MV-4-11 (cell line): Measurements from ENCODE around the gene KRT74.

Experiments
- DNase-seq: peaks from one replicate; lab custom pipeline; 2025; lab: John Stamatoyannopoulos, UW

KRT74 gene

DNA sequence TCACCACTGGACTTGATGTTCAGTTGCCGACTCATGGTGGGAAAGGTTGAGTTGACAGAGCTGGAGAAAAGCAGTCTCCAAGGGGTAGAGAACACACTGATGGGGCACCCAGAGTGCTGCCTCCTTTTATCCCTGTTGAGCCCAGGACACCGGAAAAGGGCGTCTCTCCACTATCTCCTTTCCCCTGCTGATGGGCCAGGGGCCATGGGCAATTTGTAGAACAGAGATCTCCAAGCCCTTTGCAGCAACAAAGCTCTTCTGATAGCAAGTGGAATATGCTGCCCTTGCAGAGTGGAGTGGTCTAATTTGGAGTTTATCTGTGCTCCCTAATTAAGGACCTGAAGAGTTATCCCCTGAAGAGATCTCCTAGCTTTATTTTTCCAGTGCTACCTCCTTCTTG is at the start of gene KRT74:
KRT74 (minus strand) TSS at position 101 of the 400 bp plus-strand sequence; CDS start at position 35, 66 bp downstream.
- no peak for DNase-seq

DNA sequence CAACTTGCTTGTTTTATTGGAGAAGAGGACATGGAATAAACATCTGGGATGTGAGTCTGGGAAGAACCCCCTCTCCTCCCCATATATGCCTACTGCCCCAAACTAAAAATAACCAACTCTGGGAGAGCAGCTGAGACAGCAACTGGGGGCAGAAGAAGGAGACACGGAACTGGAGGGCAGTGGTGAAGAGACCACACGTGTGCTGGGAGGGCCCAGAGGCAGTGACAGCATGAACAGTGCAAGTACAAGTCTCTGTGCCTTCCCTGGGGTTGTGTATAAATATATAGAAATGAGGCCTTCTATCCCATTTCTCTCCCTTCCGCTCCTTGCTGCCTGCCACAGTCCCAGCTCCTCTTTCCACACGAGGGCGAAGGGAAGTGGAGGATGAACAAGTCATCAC is 48.7 kb upstream of the KRT74 start:
- DNase-seq, result no peak

DNA sequence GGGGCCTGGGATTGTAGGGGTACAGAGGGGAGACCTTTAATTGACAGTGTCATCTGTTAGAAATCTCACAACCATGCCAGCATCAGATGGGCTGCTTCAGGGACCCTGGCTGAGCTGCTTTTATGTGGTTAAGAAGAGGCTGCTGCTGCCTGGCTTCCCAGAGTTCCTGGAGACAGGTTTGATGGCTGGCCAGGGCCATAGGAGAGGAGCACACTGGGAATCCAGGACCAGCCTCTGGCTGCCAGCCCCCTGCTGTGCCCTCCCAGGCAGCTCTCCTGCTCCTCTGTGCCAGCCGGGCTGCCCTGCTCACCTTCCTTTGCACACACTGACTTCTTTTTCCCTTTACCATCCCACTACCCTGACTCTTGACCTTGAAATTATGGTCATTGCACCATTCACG is 45.2 kb upstream of the KRT74 start:
- no peak for DNase-seq

- DNase-seq, result no peak
These were observed 44.6 kb upstream of the KRT74 start, which contains the start of gene KRT73 for GRCh38 chr12:52618216-52618615. Gene KRT73 (minus strand): TSS chr12:52618559. CDS start chr12:52618524, 35 bp downstream.

DNA sequence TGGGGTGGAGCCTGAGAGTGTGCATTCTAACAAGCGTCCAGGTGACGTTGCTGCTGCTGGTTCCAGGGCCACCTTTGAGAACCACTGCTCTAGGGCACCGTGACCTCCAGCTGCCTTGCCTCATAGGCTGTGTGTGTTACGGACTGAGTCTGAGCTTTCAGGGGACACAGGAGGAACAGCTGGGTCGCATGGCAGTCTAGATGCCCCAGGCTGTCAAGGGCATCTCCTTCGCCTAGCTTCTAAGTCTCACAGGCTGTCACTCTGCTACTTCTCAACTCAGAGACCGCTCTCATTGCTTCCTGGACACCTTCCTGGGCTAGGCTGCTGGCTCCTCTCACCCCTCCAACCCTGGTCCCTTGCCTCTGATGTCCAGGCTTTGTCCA is 43.8 kb upstream of the KRT74 start:
- DNase-seq, result no peak

DNA sequence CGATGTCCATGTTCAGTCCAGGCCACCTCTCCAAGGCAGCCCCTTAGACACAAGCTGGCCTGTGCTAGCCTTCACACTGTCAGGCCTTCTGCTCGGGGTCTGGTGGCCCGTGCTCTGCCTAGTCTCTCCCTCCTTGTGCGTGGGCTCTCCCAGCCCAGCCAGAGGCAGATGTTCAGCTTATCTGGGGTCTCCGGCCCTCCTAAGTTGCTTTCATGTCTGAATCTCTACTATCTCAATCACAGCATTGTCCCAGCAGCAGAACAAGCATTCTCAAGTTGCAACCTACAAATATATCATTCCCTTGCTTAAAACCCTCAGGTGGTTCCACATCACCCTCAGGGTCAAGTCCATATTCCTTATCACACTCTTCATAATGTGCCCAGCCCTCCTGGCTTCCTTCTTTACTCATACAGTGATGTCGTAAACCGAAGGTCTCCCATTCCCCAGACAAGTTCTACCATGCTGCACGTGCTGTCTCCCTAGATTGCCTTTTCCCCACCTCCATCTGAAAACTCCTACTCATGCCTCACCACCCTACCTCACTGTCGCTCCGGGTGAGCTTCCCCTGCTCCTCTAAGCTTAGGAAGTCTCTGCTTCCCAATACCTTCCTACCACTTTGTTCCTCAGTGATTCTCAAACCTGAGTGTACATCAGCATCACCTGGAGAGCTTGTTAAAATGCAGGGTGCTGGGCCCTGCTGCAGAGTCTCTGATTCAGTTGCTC is 43.2 kb upstream of the KRT74 start:
- no peak for DNase-seq

DNA sequence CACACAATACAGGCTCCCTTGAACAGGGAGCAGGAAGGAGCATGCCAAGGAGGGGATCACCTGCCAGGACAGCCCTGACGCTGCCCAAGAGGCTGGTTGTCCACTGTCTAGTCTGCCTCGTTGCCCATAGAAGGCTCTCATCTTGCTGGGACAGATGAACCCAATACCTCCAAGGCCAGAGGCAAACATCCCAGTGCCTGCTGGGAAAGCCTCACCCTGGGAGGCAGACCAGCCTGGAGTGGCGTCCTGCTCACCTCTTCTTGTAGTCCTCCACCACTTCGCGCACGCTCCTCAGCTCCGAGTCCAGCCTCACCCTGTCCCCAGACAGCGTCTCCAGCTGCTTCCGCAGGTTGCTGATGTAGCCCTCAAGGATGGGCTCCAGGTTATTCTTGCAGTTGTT is 42.3 kb upstream of the KRT74 start:
- DNase-seq, result no peak

GRCh38 chr12:52615208-52615868 is 41.7 kb upstream of the KRT74 start:
- DNase-seq, result peak; percentile 51

- DNase-seq, result no peak
These were observed 41.0 kb upstream of the KRT74 start for GRCh38 chr12:52614381-52615207.

- DNase-seq, result no peak
These were observed 39.9 kb upstream of the KRT74 start for GRCh38 chr12:52613384-52614030.

DNA sequence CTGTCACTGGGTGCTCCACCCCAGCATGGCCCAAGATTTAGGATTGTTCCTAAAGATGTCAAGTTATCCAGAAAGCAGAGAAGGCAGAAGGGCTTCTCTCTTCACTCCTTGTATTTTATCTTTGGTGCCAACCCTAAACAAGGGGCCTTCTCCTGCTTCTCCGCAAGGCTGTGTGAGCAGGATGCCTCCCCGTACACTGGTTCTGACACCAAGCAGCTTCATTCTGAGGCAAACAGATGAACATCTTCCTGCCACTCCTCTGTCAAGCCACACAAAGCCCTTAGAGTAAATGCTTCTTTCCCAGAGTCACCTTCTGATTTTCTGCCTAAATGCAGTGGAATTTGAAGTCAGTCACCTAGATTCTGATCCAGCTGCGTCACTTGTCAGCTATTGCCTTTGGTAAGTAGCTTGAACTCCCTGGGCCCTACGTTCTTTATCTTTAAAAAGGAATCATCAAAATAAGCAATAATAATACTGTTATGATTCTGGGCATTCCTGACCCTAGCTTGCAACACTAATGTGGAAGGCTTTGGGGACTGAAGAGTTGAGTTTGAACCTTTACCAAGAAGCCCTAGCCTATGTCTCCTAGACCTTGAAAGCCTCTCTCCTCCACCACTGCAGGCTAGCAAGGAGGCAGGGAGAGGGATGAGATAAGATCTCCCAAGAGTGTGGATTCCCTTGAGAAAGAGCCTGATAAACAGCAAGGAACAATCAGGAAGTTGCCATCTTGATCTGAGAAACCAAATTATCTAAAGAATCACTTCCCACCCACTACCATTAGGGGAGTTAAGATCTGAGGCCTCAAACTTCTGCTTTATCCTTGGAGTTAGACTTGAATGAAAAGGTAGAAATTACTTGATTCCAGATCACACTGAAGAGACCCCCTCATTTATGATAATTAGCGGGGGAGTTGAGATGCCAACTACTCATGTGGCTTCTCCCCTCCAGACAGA is 39.1 kb upstream of the KRT74 start:
- no peak for DNase-seq

- no peak for DNase-seq
These were observed 37.4 kb upstream of the KRT74 start for GRCh38 chr12:52611080-52611468.

DNA sequence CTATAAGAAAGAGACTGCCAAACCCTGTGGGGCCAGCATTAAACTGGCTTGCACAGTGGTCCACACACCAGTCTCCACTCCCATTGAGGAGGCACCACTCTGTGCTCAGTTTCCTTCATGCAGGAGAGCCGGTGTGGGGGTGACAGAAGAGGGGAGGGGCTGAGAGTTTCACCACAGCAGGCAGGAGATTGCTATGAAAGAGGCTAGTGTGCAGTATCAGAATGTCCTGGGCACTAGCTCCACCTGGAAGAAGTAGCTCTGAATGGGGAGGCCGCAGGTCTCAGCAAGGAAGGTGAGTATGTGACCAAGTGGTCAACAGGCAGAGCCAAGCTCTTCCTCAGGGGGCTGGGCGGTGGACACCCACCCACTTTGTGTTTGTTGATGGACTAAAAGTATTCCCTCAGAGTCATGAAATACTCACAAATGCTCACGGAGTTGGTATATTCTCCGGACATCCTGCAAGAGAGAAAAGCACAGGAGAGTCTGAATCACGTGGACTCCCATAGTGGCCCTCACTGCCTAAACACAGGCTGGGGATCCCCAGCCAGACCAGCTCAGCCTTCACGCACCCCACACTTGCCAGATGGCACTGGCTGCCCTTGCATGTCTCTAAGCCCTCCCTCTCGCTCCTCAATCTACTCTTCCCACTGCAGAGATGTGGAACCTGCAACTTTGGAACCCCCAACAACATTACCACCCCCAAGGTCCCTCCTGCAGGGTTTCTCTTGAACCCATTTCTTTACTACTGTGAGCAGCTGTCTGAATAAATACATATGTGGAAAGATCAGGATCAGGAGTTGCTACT is 35.4 kb upstream of the KRT74 start:
- no peak for DNase-seq

DNA sequence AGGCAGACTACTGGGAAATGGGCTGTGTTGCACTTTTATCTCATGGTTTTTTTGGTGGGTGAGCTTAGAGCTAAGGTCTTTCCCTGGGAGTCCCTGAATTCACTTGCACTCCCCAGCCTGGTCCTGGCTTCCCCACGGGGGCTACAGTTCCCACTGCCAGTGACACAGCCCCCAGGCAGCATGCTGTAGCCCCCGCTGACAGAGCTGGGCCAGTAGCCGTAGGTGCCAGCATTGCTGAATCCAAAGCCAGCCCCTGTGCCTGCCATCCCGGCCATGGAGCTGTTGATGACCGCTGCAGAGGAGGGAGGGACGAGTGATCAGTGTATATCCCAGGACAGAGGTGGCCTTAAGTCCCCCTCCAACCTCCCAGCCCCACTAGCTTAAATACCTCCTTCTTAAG is 34.5 kb upstream of the KRT74 start:
- no peak for DNase-seq

- DNase-seq, result no peak
These were observed 33.7 kb upstream of the KRT74 start for GRCh38 chr12:52607314-52607713.

DNA sequence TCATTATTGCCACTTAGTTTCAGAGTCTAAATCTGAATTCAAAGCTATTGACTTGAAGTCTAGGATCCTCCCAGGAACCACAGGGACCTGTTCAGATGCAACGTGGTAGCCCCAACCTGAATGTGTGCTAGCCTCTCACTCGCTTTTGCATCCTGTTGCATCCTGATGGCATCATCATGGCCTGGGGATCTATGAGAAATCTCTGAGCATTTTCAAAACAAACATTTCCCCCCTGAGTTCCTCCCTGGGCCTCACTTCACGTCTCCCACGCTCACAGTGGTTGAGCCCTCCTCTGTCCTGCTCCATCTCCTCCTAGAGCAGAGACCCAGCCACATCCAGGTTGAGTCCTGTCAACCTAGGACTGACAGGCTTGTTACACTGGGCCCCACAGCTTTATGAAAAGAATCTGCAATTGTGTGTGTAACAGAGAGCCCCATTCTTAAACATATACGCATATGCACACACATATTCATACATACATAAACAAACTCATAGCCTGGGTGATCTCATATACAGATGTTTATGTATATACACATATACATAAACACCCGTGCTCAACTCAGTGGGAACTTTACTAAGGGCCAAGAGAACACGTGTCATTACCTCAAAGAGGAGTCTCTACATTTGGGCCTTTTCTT is 33.1 kb upstream of the KRT74 start:
- no peak for DNase-seq

DNA sequence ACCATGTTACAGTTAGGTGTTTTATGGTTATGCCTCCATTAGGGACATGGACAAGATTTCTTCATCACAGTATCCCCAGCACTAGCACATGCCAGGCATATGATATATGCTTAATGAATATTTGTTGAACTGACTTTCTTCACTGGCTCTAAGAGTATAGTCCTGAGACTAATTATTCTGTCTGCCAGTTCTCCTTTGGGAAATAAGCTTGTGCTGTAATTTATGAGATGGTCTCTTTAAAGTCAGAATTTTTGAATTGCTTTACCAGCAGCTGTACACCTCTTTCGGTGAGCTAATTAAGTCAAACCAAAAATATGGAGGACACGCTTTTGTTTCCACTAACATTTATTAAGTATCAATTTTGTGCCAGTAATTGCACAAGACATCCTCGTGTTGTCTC is 32.5 kb upstream of the KRT74 start:
- no peak for DNase-seq

DNA sequence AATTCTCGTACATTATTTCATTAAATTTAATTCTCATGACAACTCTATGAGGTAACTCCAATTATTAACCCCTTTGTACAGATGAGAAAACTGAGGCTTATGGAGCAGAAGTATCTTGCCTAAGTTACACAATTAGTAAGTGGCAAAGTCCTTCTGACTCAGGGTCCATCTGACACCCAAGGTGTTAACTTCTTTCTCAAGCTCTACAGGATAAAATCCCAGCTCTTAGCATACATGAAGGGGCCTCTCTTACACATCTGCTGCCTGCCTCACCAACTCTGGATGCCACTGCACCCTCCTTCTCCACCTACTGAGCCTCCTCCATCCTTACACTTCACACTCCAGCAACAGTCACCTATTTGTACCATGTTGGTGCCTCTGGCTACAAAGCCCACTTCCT is 31.9 kb upstream of the KRT74 start:
- no peak for DNase-seq

DNA sequence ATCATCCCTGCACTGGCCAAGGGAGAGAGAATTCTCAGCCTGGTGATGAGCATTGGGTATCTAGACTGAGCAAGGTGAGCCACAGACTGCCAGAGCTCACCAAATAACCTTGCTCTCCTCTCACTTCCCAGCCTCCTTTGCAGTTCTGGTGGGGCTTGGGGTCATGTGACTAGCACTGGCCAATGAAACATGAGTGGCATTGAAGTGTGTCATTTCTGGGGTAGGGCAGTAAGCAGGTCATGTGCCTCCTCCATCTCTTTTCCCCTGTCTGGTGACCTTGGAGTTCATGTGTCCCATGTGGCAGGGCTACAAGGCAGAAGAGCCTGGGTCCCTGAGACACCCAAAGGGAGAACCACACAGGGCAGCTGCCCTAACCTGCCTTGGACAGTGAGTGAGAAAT is 31.2 kb upstream of the KRT74 start:
- no peak for DNase-seq

DNA sequence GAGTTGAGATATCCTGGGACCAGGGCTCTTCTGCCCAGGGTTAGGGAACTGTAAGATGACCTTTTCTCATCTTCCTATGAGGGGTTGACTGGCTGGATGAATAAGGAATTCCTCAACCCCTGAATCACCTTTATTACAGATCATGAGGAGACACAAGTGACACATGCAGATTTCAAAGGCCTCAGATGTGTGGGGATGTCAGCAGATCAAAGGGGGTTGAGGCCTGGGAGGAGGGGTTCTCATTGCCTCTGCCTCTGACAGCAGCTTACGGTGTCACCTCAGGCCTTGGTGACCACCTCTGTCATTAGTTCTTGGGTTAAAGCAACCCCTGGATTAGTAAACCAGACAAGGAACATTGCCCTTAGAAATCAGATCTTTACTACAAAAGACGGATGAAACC is 29.7 kb upstream of the KRT74 start:
- no peak for DNase-seq
